ENCODE results near the gene MYL7.

Gene MYL7

DNA sequence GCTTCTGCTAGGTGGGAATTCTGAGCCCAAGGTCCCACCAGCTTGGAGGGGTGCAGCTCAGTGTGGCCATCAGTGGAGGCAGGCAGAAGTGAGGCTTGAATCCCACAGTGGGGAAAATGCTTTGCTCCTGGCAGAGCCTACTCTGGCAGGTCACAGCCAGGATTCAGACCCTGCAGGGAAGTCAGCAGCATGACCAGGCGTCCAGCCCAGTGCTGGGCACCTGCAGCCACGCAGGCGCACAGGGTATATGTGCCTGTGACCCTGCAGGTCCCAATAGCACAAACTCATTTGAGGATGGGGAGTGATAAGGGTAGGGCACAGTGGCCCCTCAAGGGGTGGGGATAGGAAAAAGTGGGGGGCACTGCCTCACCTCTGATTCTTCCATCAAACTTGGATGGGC lies 45.4 kb downstream of the MYL7 start:
- no peak overlapping the region for H2BK5ac ChIP-seq (ENCODE audit: low read length)
- peaks cover 0 to 3% (median 0%) of the 10 kb centered on the region in 3 experiments for H3K27me3 ChIP-seq (ENCODE audit: control insufficient read depth in 3 of 3, insufficient read depth in 3 of 3, low read depth in 1 of 3, low read length in 3 of 3)
- DNase-seq (ENCODE audit: low spot score) = no peak
- H3K9ac ChIP-seq (ENCODE audit: low read depth, low read length, poor library complexity) = no peak overlapping the region
- WGBS, 2 donors (ENCODE audit: extremely low coverage in 2 of 2, insufficient read length in 2 of 2, insufficient replicate concordance in 1 of 2) = no CpG with 5 or more reads among the region's 3 CpGs
- no peak overlapping the region for H3K18ac ChIP-seq (ENCODE audit: low read length)
- no peak overlapping the region for H4K8ac ChIP-seq (ENCODE audit: low read depth, low read length)
- H3K23ac ChIP-seq (ENCODE audit: low read depth, low read length, poor library complexity) = no peak overlapping the region
- no peak overlapping the region for H3K27ac ChIP-seq (replicated peaks; ENCODE audit: low read length)
- H3K4me2 ChIP-seq (ENCODE audit: insufficient read depth, low read length, poor library complexity, severe bottlenecking) = no peak overlapping the region
- H3K4me3 ChIP-seq (ENCODE audit: low read length in 2 of 2) = no peak overlapping the region
- H2AK5ac ChIP-seq (ENCODE audit: low read depth, low read length) = peak overlapping the region; percentile 77
- no peak overlapping the region for H3K14ac ChIP-seq (ENCODE audit: low read length)
- peaks cover 0 to 4% of the 10 kb centered on the region in 2 donors for H3K4me1 ChIP-seq (ENCODE audit: control insufficient read depth in 2 of 2, insufficient read depth in 1 of 2, low read depth in 1 of 2, low read length in 2 of 2)
- no peaks in the 10 kb centered on the region for H3K9me3 ChIP-seq (replicated peaks in 1 of 2; ENCODE audit: control insufficient read depth in 2 of 2, insufficient read depth in 1 of 2, low read depth in 1 of 2, low read length in 2 of 2)
- no peak overlapping the region for H3K4ac ChIP-seq (ENCODE audit: low read length)
- no peaks in the 10 kb centered on the region for H3K79me1 ChIP-seq (ENCODE audit: low read depth, low read length)
- H2BK12ac ChIP-seq (ENCODE audit: low read length) = no peak overlapping the region
- no peaks in the 10 kb centered on the region for H3K36me3 ChIP-seq (replicated peaks in 1 of 2; ENCODE audit: control insufficient read depth in 2 of 2, insufficient read depth in 2 of 2, low read length in 2 of 2)
- no peak overlapping the region for H4K91ac ChIP-seq (ENCODE audit: low read depth, low read length, poor library complexity)
- H2AFZ ChIP-seq (ENCODE audit: low read length) = no peak overlapping the region
- no peak overlapping the region for H2BK15ac ChIP-seq (ENCODE audit: low read length)
- no peak overlapping the region for H2BK120ac ChIP-seq (ENCODE audit: low read depth, low read length)

DNA sequence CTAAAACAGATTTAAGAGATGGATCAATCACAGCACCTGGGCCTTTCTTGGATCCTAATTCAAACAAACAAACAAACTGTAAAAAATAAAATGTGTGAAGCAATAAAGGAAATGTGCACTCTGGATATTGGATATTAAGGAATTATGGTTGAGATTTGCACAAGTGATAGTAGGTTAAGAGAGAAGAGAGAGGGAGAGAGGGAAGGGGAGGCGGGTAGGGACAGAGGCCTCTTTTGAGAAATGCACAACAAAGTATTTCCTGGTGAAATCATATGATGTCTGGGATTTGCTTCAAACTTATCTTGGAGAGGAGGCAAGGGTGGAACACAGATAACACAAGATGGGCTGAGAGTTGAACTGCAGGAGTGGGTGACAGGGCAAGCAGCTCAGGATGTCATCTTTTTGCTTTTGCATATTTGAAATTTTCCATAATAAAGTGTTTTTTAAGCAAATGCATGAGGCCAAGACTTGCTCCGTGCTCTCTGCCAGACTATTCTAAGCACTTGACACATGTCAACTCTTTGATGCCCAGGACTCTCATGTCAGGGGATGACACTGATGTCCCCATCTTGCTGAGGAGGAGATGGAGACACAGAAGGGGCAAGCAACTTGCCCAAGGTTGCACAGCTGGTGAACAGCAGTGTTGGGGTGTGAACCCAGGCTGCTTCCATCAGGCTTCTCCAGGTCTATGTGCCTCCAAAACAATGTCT lies 46.1 kb downstream of the MYL7 start:
- Histone ChIP-seq H3K18ac (ENCODE audit: low read length) (no peak overlapping the region), H4K8ac (ENCODE audit: low read depth, low read length) (no peak overlapping the region), H2BK15ac (ENCODE audit: low read length) (no peak overlapping the region), H3K36me3 (replicated peaks in 1 of 2; ENCODE audit: control insufficient read depth in 2 of 2, insufficient read depth in 2 of 2, low read length in 2 of 2) (no peaks in the 10 kb centered on the region), H3K27me3 (ENCODE audit: control insufficient read depth in 3 of 3, insufficient read depth in 3 of 3, low read depth in 1 of 3, low read length in 3 of 3) (peaks cover 0 to 5% (median 0%) of the 10 kb centered on the region in 3 experiments), H3K23ac (ENCODE audit: low read depth, low read length, poor library complexity) (no peak overlapping the region), H4K91ac (ENCODE audit: low read depth, low read length, poor library complexity) (no peak overlapping the region), H3K4me1 (ENCODE audit: control insufficient read depth in 2 of 2, insufficient read depth in 1 of 2, low read depth in 1 of 2, low read length in 2 of 2) (no peaks in the 10 kb centered on the region), H3K79me1 (ENCODE audit: low read depth, low read length) (no peaks in the 10 kb centered on the region), H2AFZ (ENCODE audit: low read length) (no peak overlapping the region), H3K4me3 (ENCODE audit: low read length in 2 of 2) (no peak overlapping the region), H3K27ac (replicated peaks; ENCODE audit: low read length) (no peak overlapping the region), H3K4ac (ENCODE audit: low read length) (no peak overlapping the region), H2BK12ac (ENCODE audit: low read length) (no peak overlapping the region), H3K9ac (ENCODE audit: low read depth, low read length, poor library complexity) (peak overlapping the region; percentile 38), H3K14ac (ENCODE audit: low read length) (no peak overlapping the region), H3K9me3 (replicated peaks in 1 of 2; ENCODE audit: control insufficient read depth in 2 of 2, insufficient read depth in 1 of 2, low read depth in 1 of 2, low read length in 2 of 2) (no peaks in the 10 kb centered on the region), H2AK5ac (ENCODE audit: low read depth, low read length) (no peak overlapping the region), H2BK5ac (ENCODE audit: low read length) (no peak overlapping the region), H2BK120ac (ENCODE audit: low read depth, low read length) (no peak overlapping the region), H3K4me2 (ENCODE audit: insufficient read depth, low read length, poor library complexity, severe bottlenecking) (no peak overlapping the region)
- WGBS, 2 donors (ENCODE audit: extremely low coverage in 2 of 2, insufficient read length in 2 of 2, insufficient replicate concordance in 1 of 2) = no CpG with 5 or more reads among the region's 2 CpGs
- no peak for DNase-seq (ENCODE audit: low spot score)

DNA sequence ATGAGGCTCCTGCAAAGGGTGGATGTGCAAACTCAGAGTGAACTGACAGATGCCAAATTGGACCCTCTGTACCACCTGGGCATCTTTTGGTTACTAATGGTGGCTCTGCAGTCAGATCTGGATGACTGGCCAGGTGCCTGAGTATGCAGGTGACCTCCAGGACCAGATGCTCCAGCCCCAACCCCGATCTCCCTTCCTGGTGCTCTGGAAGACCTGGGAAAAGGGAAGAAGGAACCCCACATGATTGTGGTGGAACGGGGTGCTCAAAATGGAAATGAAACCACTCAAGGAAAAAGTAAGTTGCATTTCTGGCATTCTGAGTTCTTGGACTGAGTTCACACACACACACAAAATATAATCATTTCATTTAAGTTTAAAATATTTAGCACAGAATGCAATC lies 46.8 kb downstream of the MYL7 start:
- no peak overlapping the region for H3K18ac ChIP-seq (ENCODE audit: low read length)
- no peak overlapping the region for H2BK15ac ChIP-seq (ENCODE audit: low read length)
- H4K91ac ChIP-seq (ENCODE audit: low read depth, low read length, poor library complexity) = no peak overlapping the region
- H3K4me1 ChIP-seq (ENCODE audit: control insufficient read depth in 2 of 2, insufficient read depth in 1 of 2, low read depth in 1 of 2, low read length in 2 of 2) = no peaks in the 10 kb centered on the region
- no peak overlapping the region for H3K9ac ChIP-seq (ENCODE audit: low read depth, low read length, poor library complexity)
- WGBS, 2 donors (ENCODE audit: extremely low coverage in 2 of 2, insufficient read length in 2 of 2, insufficient replicate concordance in 1 of 2) = no CpG with 5 or more reads among the region's 2 CpGs
- H3K27ac ChIP-seq (replicated peaks; ENCODE audit: low read length) = no peak overlapping the region
- no peak overlapping the region for H3K23ac ChIP-seq (ENCODE audit: low read depth, low read length, poor library complexity)
- H3K4me2 ChIP-seq (ENCODE audit: insufficient read depth, low read length, poor library complexity, severe bottlenecking) = no peak overlapping the region
- no peak overlapping the region for H2BK12ac ChIP-seq (ENCODE audit: low read length)
- H4K8ac ChIP-seq (ENCODE audit: low read depth, low read length) = no peak overlapping the region
- no peak overlapping the region for H3K4me3 ChIP-seq (ENCODE audit: low read length in 2 of 2)
- H3K9me3 ChIP-seq (replicated peaks in 1 of 2; ENCODE audit: control insufficient read depth in 2 of 2, insufficient read depth in 1 of 2, low read depth in 1 of 2, low read length in 2 of 2) = no peaks in the 10 kb centered on the region
- H3K4ac ChIP-seq (ENCODE audit: low read length) = no peak overlapping the region
- peaks cover 0 to 5% (median 0%) of the 10 kb centered on the region in 3 experiments for H3K27me3 ChIP-seq (ENCODE audit: control insufficient read depth in 3 of 3, insufficient read depth in 3 of 3, low read depth in 1 of 3, low read length in 3 of 3)
- no peak overlapping the region for H2AK5ac ChIP-seq (ENCODE audit: low read depth, low read length)
- no peaks in the 10 kb centered on the region for H3K36me3 ChIP-seq (replicated peaks in 1 of 2; ENCODE audit: control insufficient read depth in 2 of 2, insufficient read depth in 2 of 2, low read length in 2 of 2)
- H2BK5ac ChIP-seq (ENCODE audit: low read length) = no peak overlapping the region
- H2AFZ ChIP-seq (ENCODE audit: low read length) = no peak overlapping the region
- DNase-seq (ENCODE audit: low spot score) = no peak
- H2BK120ac ChIP-seq (ENCODE audit: low read depth, low read length) = no peak overlapping the region
- H3K79me1 ChIP-seq (ENCODE audit: low read depth, low read length) = no peaks in the 10 kb centered on the region
- H3K14ac ChIP-seq (ENCODE audit: low read length) = no peak overlapping the region

DNA sequence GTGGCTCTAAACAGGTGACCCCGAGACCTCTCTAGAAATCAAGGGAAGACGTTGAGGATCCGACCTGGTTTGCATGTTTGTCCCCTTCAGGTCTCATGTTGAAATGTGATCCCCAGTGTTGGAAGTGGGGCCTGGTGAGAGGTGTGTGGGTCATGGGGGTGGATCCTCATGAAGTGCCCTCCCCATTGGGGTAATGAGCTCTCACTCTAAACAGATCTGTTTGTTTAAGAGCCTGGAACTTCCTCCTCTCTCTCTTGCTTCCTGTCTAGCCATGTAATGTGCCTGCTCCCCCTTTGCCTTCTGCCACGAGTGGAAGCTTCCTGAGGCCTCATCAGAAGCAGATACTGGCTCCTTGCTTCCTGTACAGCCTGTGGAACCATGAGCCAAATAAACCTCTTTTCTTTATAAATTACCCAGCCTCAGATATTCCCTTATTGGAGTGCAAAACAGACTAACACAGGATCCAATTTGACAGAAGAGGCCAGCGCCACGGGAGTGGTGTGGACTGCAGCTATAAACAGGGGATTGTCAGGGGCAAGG lies 48.0 kb downstream of the MYL7 start:
- Histone ChIP-seq H4K91ac (ENCODE audit: low read depth, low read length, poor library complexity) (no peak overlapping the region), H2AK5ac (ENCODE audit: low read depth, low read length) (no peak overlapping the region), H4K8ac (ENCODE audit: low read depth, low read length) (no peak overlapping the region), H3K23ac (ENCODE audit: low read depth, low read length, poor library complexity) (no peak overlapping the region), H3K4ac (ENCODE audit: low read length) (no peak overlapping the region), H3K4me1 (ENCODE audit: control insufficient read depth in 2 of 2, insufficient read depth in 1 of 2, low read depth in 1 of 2, low read length in 2 of 2) (no peaks in the 10 kb centered on the region), H3K4me3 (ENCODE audit: low read length in 2 of 2) (no peak overlapping the region), H3K27ac (replicated peaks; ENCODE audit: low read length) (no peak overlapping the region), H2BK120ac (ENCODE audit: low read depth, low read length) (no peak overlapping the region), H3K4me2 (ENCODE audit: insufficient read depth, low read length, poor library complexity, severe bottlenecking) (no peak overlapping the region), H2BK15ac (ENCODE audit: low read length) (no peak overlapping the region), H3K18ac (ENCODE audit: low read length) (no peak overlapping the region), H3K9ac (ENCODE audit: low read depth, low read length, poor library complexity) (no peak overlapping the region), H3K27me3 (ENCODE audit: control insufficient read depth in 3 of 3, insufficient read depth in 3 of 3, low read depth in 1 of 3, low read length in 3 of 3) (peaks cover 0 to 5% (median 0%) of the 10 kb centered on the region in 3 experiments), H3K79me1 (ENCODE audit: low read depth, low read length) (no peaks in the 10 kb centered on the region), H3K36me3 (replicated peaks in 1 of 2; ENCODE audit: control insufficient read depth in 2 of 2, insufficient read depth in 2 of 2, low read length in 2 of 2) (no peaks in the 10 kb centered on the region), H3K9me3 (replicated peaks in 1 of 2; ENCODE audit: control insufficient read depth in 2 of 2, insufficient read depth in 1 of 2, low read depth in 1 of 2, low read length in 2 of 2) (no peaks in the 10 kb centered on the region), H3K14ac (ENCODE audit: low read length) (no peak overlapping the region), H2BK5ac (ENCODE audit: low read length) (no peak overlapping the region), H2BK12ac (ENCODE audit: low read length) (no peak overlapping the region), H2AFZ (ENCODE audit: low read length) (no peak overlapping the region)
- WGBS, 2 donors (ENCODE audit: extremely low coverage in 2 of 2, insufficient read length in 2 of 2, insufficient replicate concordance in 1 of 2) = no CpG with 5 or more reads among the region's 6 CpGs
- no peak for DNase-seq (ENCODE audit: low spot score)
